Keratinocyte (primary cell): Measurements from ENCODE around the gene GAS6.

Experiments used
- CTCF ChIP-seq, 3 experiments: IDR thresholded peaks in 1 of 3; conservative IDR thresholded peaks in 1 of 3; optimal IDR thresholded peaks in 1 of 3; 2 replicates in 2 of 3; 3 replicates in 1 of 3; pipeline versions ENCODE3 to v1.5.1; 2011; ENCODE audit warnings: low read length in 3 of 3, mild to moderate bottlenecking in 3 of 3, moderate library complexity in 2 of 3, control low read depth in 1 of 3, inconsistent platforms in 1 of 3; ENCODE audit not compliant: insufficient read depth in 2 of 3; ENCODE audit errors: extremely low read depth in 1 of 3
- EZH2 ChIP-seq: IDR thresholded peaks from one replicate; pipeline ENCODE4 v1.6.1; 2012; ENCODE audit warnings: inconsistent platforms, mild to moderate bottlenecking, low read length, moderate library complexity

DNA sequence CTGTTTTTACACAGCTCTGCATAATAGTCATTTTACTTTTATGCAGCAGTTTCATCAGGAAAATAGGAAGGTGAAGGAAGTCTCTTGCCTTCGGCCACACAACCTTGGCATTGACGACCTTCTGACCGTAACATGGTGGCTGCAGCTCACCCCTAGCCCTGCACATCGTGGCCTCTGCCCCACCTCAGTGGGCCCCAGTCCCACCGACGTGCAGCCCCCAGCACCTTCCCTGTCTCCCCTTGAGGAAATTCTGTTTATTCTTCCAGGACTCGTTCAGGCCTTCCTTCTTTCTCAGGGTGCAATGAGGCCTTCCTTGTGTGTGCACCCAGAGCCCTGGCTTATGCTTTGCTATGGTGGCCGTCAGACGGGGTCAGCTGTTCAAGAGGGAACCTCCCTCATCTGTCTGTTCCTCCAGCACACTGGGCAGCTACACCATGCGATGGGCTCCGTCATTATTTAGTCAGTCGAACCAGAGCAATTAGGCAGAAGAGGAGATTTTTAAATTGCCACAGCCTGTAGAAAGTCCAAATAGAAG lies 71.6 kb downstream of the GAS6 start:
- no peak for TF ChIP-seq CTCF (optimal IDR thresholded peaks at IDR 0.05 in 1 of 3, IDR thresholded peaks at IDR 0.05 in 1 of 3, conservative IDR thresholded peaks at IDR 0.05 in 1 of 3; ENCODE audit: extremely low read depth in 1 of 3, insufficient read depth in 2 of 3, low read length in 3 of 3)
- TF ChIP-seq EZH2 = no peak
